Nephron (organoid): ENCODE measurements around the gene PHRF1.
A peak's percentile ranks its signal among the peaks of the same experiment; 100 is the strongest.

Experiments used
- H3K27ac Mint-ChIP-seq, 3 experiments: 2 replicates each; pipeline ENCODE4 v1.8.0; 2020; ENCODE audit warnings: mixed read lengths in 3 of 3, mild to moderate bottlenecking in 2 of 3, moderate library complexity in 1 of 3
- H3K27me3 Mint-ChIP-seq: 2 replicates; pipeline ENCODE4 v1.8.0; 2021; ENCODE audit warnings: low read depth, mild to moderate bottlenecking, moderate library complexity, mixed read lengths
- H3K36me3 Mint-ChIP-seq: 2 replicates; pipeline ENCODE4 v1.8.0; 2020; ENCODE audit warnings: low read depth, mixed read lengths
- H3K4me1 Mint-ChIP-seq: 2 replicates; pipeline ENCODE4 v1.8.0; 2020; ENCODE audit warnings: mixed read lengths
- H3K4me3 Mint-ChIP-seq, 3 experiments: 2 replicates each; pipeline ENCODE4 v1.8.0; 2020; ENCODE audit warnings: mild to moderate bottlenecking in 3 of 3, mixed read lengths in 3 of 3, moderate library complexity in 2 of 3
- H3K9me3 Mint-ChIP-seq: 2 replicates; pipeline ENCODE4 v1.8.0; 2020; ENCODE audit warnings: mixed read lengths
- TF ChIP-seq, protein P1 (sequence below), 3 experiments: fragments of 200-600 bp; sonication (generic); IDR thresholded peaks; one replicate each; pipeline ENCODE4 v1.5.0; 2021; ENCODE audit warnings: antibody characterized with exemption in 3 of 3; ENCODE audit not compliant: unreplicated experiment in 3 of 3

Gene PHRF1

DNA sequence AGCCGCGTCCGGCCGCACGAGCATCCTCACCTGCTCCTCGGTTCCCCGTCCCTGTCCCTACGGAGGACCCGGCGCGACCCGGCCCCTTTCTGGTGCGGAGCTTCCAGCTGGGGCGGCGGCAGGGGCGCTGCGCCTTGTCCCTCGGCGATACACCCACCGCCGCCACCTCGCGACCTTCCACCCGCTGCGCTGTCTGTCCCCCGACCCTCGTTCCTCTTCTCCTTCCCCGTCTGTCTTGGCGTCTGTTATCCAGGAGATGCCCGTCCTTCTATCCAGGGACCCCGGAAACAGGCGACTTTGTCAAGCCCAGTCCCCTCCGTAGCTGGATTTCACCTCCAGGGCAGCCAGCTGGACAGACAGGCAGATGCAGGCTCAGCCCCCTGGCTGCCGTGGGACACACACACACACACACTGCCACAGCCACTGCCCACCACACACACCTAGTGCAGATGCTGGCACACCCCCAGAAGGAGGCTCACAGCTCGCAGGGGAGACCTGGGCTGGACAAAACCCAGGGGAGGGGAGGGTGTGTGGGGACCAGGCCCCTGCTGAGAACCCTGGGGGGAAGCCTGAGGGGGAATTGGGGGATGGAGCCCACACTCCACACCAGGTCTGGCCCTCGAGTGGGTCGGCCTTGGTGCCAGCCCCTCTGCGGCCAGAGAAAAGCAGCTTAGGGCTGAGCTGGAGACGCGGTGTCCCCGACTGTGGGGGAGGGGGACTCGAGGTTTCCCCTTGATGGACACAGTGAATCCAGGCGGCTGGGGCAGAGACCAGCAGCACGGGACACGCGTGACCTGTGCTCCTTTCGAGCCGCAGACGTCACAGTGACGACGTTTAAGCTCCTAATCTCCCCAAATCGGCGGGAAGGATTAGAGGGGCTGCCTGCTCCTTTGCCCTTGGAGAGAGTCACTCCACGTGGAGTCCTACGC is 61.6 kb downstream of the PHRF1 start:
- peak overlapping the region in 1 of 3 experiments; percentile 49 for H3K27ac Mint-ChIP-seq
- no peaks in the 10 kb centered on the region for H3K9me3 Mint-ChIP-seq
- peaks cover 2% of the 10 kb centered on the region for H3K36me3 Mint-ChIP-seq
- TF ChIP-seq, protein P1, sequence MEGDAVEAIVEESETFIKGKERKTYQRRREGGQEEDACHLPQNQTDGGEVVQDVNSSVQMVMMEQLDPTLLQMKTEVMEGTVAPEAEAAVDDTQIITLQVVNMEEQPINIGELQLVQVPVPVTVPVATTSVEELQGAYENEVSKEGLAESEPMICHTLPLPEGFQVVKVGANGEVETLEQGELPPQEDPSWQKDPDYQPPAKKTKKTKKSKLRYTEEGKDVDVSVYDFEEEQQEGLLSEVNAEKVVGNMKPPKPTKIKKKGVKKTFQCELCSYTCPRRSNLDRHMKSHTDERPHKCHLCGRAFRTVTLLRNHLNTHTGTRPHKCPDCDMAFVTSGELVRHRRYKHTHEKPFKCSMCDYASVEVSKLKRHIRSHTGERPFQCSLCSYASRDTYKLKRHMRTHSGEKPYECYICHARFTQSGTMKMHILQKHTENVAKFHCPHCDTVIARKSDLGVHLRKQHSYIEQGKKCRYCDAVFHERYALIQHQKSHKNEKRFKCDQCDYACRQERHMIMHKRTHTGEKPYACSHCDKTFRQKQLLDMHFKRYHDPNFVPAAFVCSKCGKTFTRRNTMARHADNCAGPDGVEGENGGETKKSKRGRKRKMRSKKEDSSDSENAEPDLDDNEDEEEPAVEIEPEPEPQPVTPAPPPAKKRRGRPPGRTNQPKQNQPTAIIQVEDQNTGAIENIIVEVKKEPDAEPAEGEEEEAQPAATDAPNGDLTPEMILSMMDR (IDR thresholded peaks at IDR 0.05; ENCODE audit: unreplicated experiment in 3 of 3), result no peak
- peaks cover 14% of the 10 kb centered on the region for H3K4me1 Mint-ChIP-seq
- H3K4me3 Mint-ChIP-seq, result peak overlapping the region; percentile 60 to 81 (median 61)
- H3K27me3 Mint-ChIP-seq, result peaks cover 70% of the 10 kb centered on the region

DNA sequence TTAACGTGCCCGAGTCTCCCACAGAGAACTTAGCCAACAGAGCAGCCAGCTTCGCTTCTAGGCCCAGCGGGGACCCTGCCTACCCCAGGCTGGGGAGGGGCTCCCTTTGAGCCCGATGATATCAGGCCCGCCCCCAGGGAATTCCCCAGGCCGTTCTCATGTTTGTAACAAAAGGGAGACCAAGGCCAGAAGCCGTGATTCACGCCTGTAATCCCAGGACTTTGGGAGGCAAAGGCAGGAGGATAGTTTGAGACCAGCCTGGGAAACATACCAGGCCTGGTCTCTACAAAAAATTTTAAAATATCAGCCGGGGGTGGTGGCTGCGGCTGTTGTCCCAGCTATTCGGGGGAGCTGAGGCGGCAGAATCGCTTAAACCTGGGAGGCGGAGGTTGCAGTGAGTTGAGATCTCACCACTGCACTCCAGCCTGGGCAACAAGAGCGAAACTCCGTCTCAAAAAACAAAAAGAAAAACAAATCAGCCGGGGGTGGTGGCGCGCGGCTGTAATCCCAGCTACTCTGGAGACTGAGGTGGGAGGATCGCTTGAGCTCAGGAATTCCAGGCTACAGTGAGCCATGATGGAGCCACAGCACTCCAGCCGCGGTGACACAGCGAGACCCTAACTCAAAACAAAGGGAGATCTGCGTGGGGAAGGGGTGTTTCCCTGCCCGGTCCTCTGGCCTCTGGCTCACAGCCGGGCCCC is 62.5 kb downstream of the PHRF1 start:
- peaks cover 12% of the 10 kb centered on the region for H3K4me1 Mint-ChIP-seq
- TF ChIP-seq, protein P1 (IDR thresholded peaks at IDR 0.05; ENCODE audit: unreplicated experiment in 3 of 3), result no peak
- peaks cover 67% of the 10 kb centered on the region for H3K27me3 Mint-ChIP-seq
- H3K9me3 Mint-ChIP-seq, result no peaks in the 10 kb centered on the region
- peak overlapping the region; percentile 66 to 71 (median 70) for H3K4me3 Mint-ChIP-seq
- H3K36me3 Mint-ChIP-seq, result no peaks in the 10 kb centered on the region
- H3K27ac Mint-ChIP-seq, result peak overlapping the region; percentile 27 to 87 (median 60)

DNA sequence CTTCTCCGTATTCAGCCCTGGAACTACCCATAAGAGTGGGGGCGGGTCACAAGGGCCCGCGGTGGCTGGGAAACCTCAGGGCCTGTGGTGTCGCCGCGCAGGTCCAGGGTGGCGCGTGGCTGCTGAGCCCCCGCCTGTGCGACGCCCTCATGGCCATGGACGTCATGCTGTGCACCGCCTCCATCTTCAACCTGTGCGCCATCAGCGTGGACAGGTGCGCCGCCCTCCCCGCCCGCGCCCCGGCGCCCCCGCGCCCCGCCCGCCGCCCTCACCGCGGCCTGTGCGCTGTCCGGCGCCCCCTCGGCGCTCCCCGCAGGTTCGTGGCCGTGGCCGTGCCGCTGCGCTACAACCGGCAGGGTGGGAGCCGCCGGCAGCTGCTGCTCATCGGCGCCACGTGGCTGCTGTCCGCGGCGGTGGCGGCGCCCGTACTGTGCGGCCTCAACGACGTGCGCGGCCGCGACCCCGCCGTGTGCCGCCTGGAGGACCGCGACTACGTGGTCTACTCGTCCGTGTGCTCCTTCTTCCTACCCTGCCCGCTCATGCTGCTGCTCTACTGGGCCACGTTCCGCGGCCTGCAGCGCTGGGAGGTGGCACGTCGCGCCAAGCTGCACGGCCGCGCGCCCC is 63.2 kb downstream of the PHRF1 start:
- Mint-ChIP-seq H3K4me3 (peak overlapping the region in 2 of 3 experiments; percentile 70 to 71), H3K36me3 (no peaks in the 10 kb centered on the region), H3K27me3 (peaks cover 62% of the 10 kb centered on the region), H3K9me3 (no peaks in the 10 kb centered on the region), H3K27ac (peak overlapping the region in 1 of 3 experiments; percentile 87), H3K4me1 (peaks cover 12% of the 10 kb centered on the region)
- TF ChIP-seq, protein P1 (IDR thresholded peaks at IDR 0.05; ENCODE audit: unreplicated experiment in 3 of 3), result no peak

DNA sequence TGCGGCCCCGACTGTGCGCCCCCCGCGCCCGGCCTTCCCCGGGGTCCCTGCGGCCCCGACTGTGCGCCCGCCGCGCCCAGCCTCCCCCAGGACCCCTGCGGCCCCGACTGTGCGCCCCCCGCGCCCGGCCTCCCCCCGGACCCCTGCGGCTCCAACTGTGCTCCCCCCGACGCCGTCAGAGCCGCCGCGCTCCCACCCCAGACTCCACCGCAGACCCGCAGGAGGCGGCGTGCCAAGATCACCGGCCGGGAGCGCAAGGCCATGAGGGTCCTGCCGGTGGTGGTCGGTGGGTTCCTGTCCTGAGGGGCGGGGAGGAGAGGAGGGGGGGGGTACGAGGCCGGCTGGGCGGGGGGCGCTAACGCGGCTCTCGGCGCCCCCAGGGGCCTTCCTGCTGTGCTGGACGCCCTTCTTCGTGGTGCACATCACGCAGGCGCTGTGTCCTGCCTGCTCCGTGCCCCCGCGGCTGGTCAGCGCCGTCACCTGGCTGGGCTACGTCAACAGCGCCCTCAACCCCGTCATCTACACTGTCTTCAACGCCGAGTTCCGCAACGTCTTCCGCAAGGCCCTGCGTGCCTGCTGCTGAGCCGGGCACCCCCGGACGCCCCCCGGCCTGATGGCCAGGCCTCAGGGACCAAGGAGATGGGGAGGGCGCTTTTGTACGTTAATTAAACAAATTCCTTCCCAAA is 63.9 kb downstream of the PHRF1 start:
- H3K36me3 Mint-ChIP-seq, result peaks cover under 1% of the 10 kb centered on the region
- peak overlapping the region; percentile 34 to 43 (median 35) for H3K4me3 Mint-ChIP-seq
- no peaks in the 10 kb centered on the region for H3K9me3 Mint-ChIP-seq
- peaks cover 12% of the 10 kb centered on the region for H3K4me1 Mint-ChIP-seq
- H3K27ac Mint-ChIP-seq, result no peak overlapping the region
- peaks cover 55% of the 10 kb centered on the region for H3K27me3 Mint-ChIP-seq
- TF ChIP-seq, protein P1 (IDR thresholded peaks at IDR 0.05; ENCODE audit: unreplicated experiment in 3 of 3), result no peak

DNA sequence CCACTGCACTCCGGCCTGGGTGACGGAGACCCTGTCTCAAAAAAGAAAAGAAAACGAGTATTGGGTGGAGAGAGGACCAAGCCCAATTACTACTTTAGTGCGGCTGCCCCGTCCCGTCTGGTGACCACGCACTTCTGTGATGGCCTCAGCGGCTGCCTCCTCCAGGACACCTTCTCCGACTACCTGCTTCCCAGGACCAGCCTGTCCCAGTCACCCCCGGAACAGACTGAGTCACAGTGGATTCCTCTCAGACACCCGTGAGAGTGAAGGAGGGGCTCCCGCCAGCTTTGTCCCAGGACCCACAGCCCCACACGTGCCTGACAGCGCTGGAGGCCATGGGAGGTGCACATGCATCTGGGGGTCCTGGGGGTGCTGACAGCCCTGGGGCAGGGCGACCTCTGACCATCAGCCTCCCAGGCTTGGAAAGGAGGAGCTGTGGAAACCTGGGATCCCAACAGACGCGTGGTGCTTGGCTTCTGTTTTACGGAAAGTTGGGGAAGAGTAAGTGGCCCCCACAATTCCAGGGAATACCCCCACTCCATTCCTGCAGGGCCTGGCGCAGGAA is 65.6 kb downstream of the PHRF1 start:
- Mint-ChIP-seq H3K36me3 (peaks cover 7% of the 10 kb centered on the region), H3K27me3 (peaks cover 38% of the 10 kb centered on the region), H3K27ac (no peak overlapping the region), H3K9me3 (no peaks in the 10 kb centered on the region), H3K4me1 (peaks cover 12% of the 10 kb centered on the region), H3K4me3 (no peak overlapping the region)
- TF ChIP-seq, protein P1 (IDR thresholded peaks at IDR 0.05; ENCODE audit: unreplicated experiment in 3 of 3), result no peak
